K562 (cell line): ENCODE results near the gene RNF123.
"Not testable (repeated sequence)": the region's sequence is repeated elsewhere in the genome, so short reads cannot be mapped to it uniquely, and the experiment has no call there.

Experiments used
- FOS ChIP-seq: IDR thresholded peaks from 3 replicates; pipeline ENCODE4 v1.6.1; 2011; ENCODE audit not compliant: insufficient read length; ENCODE audit errors: extremely low read depth
- TF ChIP-seq, protein P1 (sequence below): IDR thresholded peaks from 3 replicates; pipeline ENCODE4 v1.6.1; 2011; ENCODE audit warnings: borderline replicate concordance, mild to moderate bottlenecking; ENCODE audit not compliant: insufficient read length, insufficient read depth

DNA sequence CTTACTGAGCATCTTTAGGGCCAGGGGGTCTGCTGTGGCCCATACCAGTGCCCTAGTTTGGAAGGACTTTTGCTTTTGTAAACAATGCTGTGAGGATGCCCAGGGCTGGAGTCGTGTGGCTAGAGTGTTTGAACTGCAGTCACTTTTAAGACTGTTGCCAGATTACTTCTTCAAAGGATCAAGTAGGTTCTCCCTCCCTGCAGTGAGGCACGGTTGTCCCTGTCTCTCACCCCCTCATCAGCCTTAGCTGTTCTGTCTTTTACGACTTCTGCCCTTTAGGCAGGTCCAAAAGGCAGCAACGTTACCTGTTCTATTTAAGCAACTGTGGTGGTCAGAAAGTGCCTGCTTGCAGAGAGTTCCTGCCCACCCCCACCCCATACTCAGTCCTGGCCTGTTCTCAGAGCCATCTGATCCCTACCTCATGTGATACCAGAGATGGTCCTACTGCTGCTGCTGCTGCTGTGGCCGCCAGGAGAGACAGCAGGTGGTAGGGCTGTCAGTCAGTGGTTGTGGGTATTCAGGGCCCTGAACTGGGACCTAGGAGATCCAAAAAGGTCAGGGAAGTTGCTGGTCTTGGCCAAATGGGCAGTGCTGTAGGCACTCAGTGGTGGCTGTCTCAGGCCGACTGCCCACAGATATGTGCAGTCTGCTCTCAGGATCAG is 5.2 kb downstream of the RNF123 start:
- not testable (repeated sequence) for TF ChIP-seq FOS
- TF ChIP-seq, protein P1, sequence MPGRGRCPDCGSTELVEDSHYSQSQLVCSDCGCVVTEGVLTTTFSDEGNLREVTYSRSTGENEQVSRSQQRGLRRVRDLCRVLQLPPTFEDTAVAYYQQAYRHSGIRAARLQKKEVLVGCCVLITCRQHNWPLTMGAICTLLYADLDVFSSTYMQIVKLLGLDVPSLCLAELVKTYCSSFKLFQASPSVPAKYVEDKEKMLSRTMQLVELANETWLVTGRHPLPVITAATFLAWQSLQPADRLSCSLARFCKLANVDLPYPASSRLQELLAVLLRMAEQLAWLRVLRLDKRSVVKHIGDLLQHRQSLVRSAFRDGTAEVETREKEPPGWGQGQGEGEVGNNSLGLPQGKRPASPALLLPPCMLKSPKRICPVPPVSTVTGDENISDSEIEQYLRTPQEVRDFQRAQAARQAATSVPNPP: not testable (repeated sequence)
